Tibial nerve (tissue), 4 donors: Measurements from ENCODE around the gene REV1. TPM values are rescaled to one million over a fixed set of nuclear protein-coding genes. Genes with fewer than 3 reads are reported as not detected.

ENCODE experiments used
- DNase-seq, 2 donors: peaks; one replicate each; pipeline ENCODE4 v3.0.0-alpha.2; 2019; ENCODE audit warnings: low spot score in 2 of 2
- H3K27ac ChIP-seq, 4 donors: fragments of 200-600 bp; sonication (generic) in 3 of 4; one replicate each; pipeline ENCODE4 v1.5.1; 2017 to 2019; ENCODE audit warnings: mild to moderate bottlenecking in 1 of 4
- H3K27me3 ChIP-seq, 2 donors: fragments of 200-600 bp; sonication (generic) in 1 of 2; one replicate each; pipeline versions ENCODE4 v1.5.1 to v1.6.0; 2017 to 2019
- H3K36me3 ChIP-seq, 3 donors: fragments of 200-600 bp; sonication (generic); one replicate each; pipeline ENCODE4 v1.5.1; 2018 to 2019
- H3K4me1 ChIP-seq, 4 donors: fragments of 200-600 bp; sonication (generic) in 3 of 4; one replicate each; pipeline ENCODE4 v1.5.1; 2017 to 2019
- H3K4me3 ChIP-seq, 4 donors: fragments of 200-600 bp; sonication (generic) in 3 of 4; one replicate each; pipeline ENCODE4 v1.5.1; 2017 to 2019; ENCODE audit warnings: mild to moderate bottlenecking in 1 of 4, moderate library complexity in 1 of 4
- H3K9me3 ChIP-seq, 4 donors: fragments of 200-600 bp; sonication (generic) in 3 of 4; one replicate each; pipeline ENCODE4 v1.5.1; 2017 to 2019
- EP300 ChIP-seq, 2 donors: sonication (generic); formaldehyde crosslinking; IDR thresholded peaks; one replicate each; pipeline ENCODE4 v1.6.1; 2017; ENCODE audit warnings: antibody characterized with exemption in 2 of 2, mild to moderate bottlenecking in 1 of 2
- POLR2A ChIP-seq, 2 donors: fragments of 450-650 bp; IDR thresholded peaks; one replicate each; pipeline ENCODE4 v1.6.1; 2017; ENCODE audit warnings: antibody characterized with exemption in 2 of 2, mild to moderate bottlenecking in 2 of 2, moderate library complexity in 2 of 2
- WGBS, 2 donors: methylation state at CpG; one replicate each; pipeline ENCODE4 v1.1.5; 2018; 5-methylcytosine and 5-hydroxymethylcytosine counted together
- total RNA-seq, 4 donors: library from RNA; depleted of rRNA; stranded (reverse); fragments of >200 nt; gene quantifications; one replicate each; pipeline ENCODE4 v1.1.0, GENCODE V29; 2016
- TF ChIP-seq, protein P1 (sequence below), 5 experiments: fragments of 200-600 bp in 3 of 5; fragments of 450-650 bp in 2 of 5; sonication (generic) in 3 of 5; IDR thresholded peaks; one replicate each; pipeline ENCODE4 v1.5.1; 2016 to 2019; ENCODE audit warnings: antibody characterized with exemption in 5 of 5, mild to moderate bottlenecking in 3 of 5, moderate library complexity in 2 of 5

The REV1 gene
- total RNA-seq, 4 donors from 2014 or later = 38.2 to 93.5 (median 64.6) TPM

DNA sequence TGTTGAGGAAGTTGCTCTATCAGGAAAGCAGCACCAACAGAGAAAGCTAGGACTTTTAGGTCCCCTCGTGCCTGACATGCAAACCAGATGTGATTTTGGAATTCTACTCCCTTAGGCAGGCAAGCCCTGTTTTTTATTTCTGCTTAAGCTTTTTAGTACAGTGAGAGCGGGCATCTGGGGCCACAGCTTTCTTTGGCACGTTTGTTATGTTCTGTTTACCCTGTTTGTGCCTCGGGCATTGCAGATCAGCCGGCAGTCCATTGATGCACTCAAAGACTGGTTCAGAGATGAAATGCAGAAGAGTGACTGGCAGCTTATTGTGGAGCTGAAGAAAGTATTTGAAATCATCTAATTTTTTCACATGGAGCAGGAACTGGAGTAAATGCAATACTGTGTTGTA is 90.8 kb downstream of the REV1 start:
- WGBS, 2 donors = 35 to 54% methylated on average over 5 of the region's 5 CpGs
- TF ChIP-seq EP300 (IDR thresholded peaks at IDR 0.05) (no peak), POLR2A (IDR thresholded peaks at IDR 0.05) (no peak)
- TF ChIP-seq, protein P1, sequence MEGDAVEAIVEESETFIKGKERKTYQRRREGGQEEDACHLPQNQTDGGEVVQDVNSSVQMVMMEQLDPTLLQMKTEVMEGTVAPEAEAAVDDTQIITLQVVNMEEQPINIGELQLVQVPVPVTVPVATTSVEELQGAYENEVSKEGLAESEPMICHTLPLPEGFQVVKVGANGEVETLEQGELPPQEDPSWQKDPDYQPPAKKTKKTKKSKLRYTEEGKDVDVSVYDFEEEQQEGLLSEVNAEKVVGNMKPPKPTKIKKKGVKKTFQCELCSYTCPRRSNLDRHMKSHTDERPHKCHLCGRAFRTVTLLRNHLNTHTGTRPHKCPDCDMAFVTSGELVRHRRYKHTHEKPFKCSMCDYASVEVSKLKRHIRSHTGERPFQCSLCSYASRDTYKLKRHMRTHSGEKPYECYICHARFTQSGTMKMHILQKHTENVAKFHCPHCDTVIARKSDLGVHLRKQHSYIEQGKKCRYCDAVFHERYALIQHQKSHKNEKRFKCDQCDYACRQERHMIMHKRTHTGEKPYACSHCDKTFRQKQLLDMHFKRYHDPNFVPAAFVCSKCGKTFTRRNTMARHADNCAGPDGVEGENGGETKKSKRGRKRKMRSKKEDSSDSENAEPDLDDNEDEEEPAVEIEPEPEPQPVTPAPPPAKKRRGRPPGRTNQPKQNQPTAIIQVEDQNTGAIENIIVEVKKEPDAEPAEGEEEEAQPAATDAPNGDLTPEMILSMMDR (IDR thresholded peaks at IDR 0.05) = no peak
- Histone ChIP-seq H3K27me3 (no peaks in the 10 kb centered on the region), H3K4me1 (peaks cover 0 to 7% (median 0%) of the 10 kb centered on the region in 4 donors), H3K36me3 (peaks cover 0 to 100% (median 7%) of the 10 kb centered on the region in 3 donors), H3K4me3 (no peak overlapping the region), H3K9me3 (no peaks in the 10 kb centered on the region), H3K27ac (no peak overlapping the region)
- no peak for DNase-seq

DNA sequence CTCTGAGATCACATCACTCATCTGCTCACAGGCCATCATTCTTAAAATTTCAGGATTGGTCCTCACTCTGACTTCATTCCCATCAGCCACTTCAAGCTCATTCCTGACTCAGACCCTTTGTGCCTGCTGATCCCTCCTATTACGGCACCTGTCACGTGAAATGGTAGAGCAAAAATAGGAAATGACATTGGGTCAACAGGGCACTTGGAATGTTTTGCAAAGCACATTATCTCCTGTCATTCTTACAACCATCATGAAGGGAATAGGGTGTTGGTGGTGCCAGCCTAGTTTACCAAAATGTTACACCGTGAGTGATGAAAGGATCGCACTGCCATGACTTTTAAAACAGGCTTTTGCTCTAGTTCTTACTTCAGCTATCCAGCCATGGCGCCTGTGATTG is 91.5 kb downstream of the REV1 start:
- no peaks in the 10 kb centered on the region for H3K27me3 ChIP-seq
- no peaks in the 10 kb centered on the region for H3K9me3 ChIP-seq
- no peak overlapping the region for H3K4me3 ChIP-seq
- H3K4me1 ChIP-seq = peaks cover 0 to 7% (median 0%) of the 10 kb centered on the region in 4 donors
- TF ChIP-seq, protein P1 (IDR thresholded peaks at IDR 0.05) = no peak
- TF ChIP-seq EP300 (IDR thresholded peaks at IDR 0.05) (no peak), POLR2A (IDR thresholded peaks at IDR 0.05) (no peak)
- peak overlapping the region in 1 of 4 donors; percentile 1 for H3K27ac ChIP-seq
- 94 to 99% methylated on average over 5 of the region's 5 CpGs for WGBS, 2 donors
- DNase-seq = no peak
- H3K36me3 ChIP-seq = peaks cover 0 to 100% (median 14%) of the 10 kb centered on the region in 3 donors

GRCh38 chr2:99397266-99397920 is 92.4 kb downstream of the REV1 start:
- TF ChIP-seq POLR2A (IDR thresholded peaks at IDR 0.05) (no peak), EP300 (IDR thresholded peaks at IDR 0.05) (no peak)
- H3K4me3 ChIP-seq = no peak overlapping the region
- no peak for DNase-seq
- no peak overlapping the region for H3K27ac ChIP-seq
- peaks cover 0 to 100% (median 14%) of the 10 kb centered on the region in 3 donors for H3K36me3 ChIP-seq
- H3K27me3 ChIP-seq = no peaks in the 10 kb centered on the region
- 89 to 93% methylated on average over 3 of the region's 3 CpGs for WGBS, 2 donors
- H3K9me3 ChIP-seq = no peaks in the 10 kb centered on the region
- peaks cover 0 to 7% (median 0%) of the 10 kb centered on the region in 4 donors for H3K4me1 ChIP-seq

- TF ChIP-seq, protein P1 (IDR thresholded peaks at IDR 0.05) = no peak
- no peak for TF ChIP-seq EP300 (IDR thresholded peaks at IDR 0.05)
- no peak for TF ChIP-seq POLR2A (IDR thresholded peaks at IDR 0.05)
- H3K4me1 ChIP-seq = peaks cover 0 to 7% (median 0%) of the 10 kb centered on the region in 4 donors
- peaks cover 0 to 98% (median 14%) of the 10 kb centered on the region in 3 donors for H3K36me3 ChIP-seq
- H3K4me3 ChIP-seq = no peak overlapping the region
- no peak overlapping the region for H3K27ac ChIP-seq
- H3K9me3 ChIP-seq = no peaks in the 10 kb centered on the region
- no peaks in the 10 kb centered on the region for H3K27me3 ChIP-seq
- WGBS, 2 donors = 83 to 91% methylated on average over 3 of the region's 3 CpGs
- no peak for DNase-seq
Observed at GRCh38 chr2:99395589-99396130, 94.2 kb downstream of the REV1 start.

- 92 to 93% methylated on average over 3 of the region's 3 CpGs for WGBS, 2 donors
- no peak for DNase-seq
- no peaks in the 10 kb centered on the region for H3K27me3 ChIP-seq
- TF ChIP-seq, protein P1 (IDR thresholded peaks at IDR 0.05) = no peak
- TF ChIP-seq POLR2A (IDR thresholded peaks at IDR 0.05) (no peak), EP300 (IDR thresholded peaks at IDR 0.05) (no peak)
- H3K27ac ChIP-seq = no peak overlapping the region
- H3K9me3 ChIP-seq = no peaks in the 10 kb centered on the region
- peaks cover 0 to 63% (median 10%) of the 10 kb centered on the region in 3 donors for H3K36me3 ChIP-seq
- H3K4me1 ChIP-seq = no peaks in the 10 kb centered on the region
- no peak overlapping the region for H3K4me3 ChIP-seq
Observed at GRCh38 chr2:99389946-99390345, 99.9 kb downstream of the REV1 start.
